HG03039 (cell line): ENCODE results near the gene C1QB.

Experiments
- ATAC-seq: cut with Tn5 transposase; IDR thresholded peaks from one replicate; pipeline ENCODE4 v1.9.1; 2021; ENCODE audit warnings: mild to moderate bottlenecking, moderate library complexity; ENCODE audit not compliant: unreplicated experiment

The C1QB gene

GRCh38 chr1:22652881-22653316 is at the start of gene C1QB:
Gene C1QB (plus strand): TSS chr1:22653236. CDS start chr1:22659463, 6,227 bp downstream.
- ATAC-seq, result no peak

GRCh38 chr1:22606161-22606560 is 46.9 kb upstream of the C1QB start:
- no peak for ATAC-seq

- no peak for ATAC-seq
Measured at GRCh38 chr1:22607154-22607553, 45.9 kb upstream of the C1QB start.

GRCh38 chr1:22608361-22608760 is 44.7 kb upstream of the C1QB start:
- ATAC-seq, result no peak

- ATAC-seq, result no peak
Measured at GRCh38 chr1:22609291-22609690, 43.7 kb upstream of the C1QB start.

- no peak for ATAC-seq
Measured at GRCh38 chr1:22611530-22611947, 41.5 kb upstream of the C1QB start.

GRCh38 chr1:22612671-22613571 is 40.1 kb upstream of the C1QB start:
- no peak for ATAC-seq

- ATAC-seq, result no peak
Measured at GRCh38 chr1:22613572-22613918, 39.5 kb upstream of the C1QB start.

GRCh38 chr1:22613951-22614350 is 39.1 kb upstream of the C1QB start:
- no peak for ATAC-seq

- no peak for ATAC-seq
Measured at GRCh38 chr1:22615886-22616285, 37.1 kb upstream of the C1QB start.

GRCh38 chr1:22616571-22616970 is 36.5 kb upstream of the C1QB start:
- no peak for ATAC-seq

GRCh38 chr1:22618056-22618455 is 35.0 kb upstream of the C1QB start:
- ATAC-seq, result no peak

GRCh38 chr1:22619252-22619651 is 33.8 kb upstream of the C1QB start:
- ATAC-seq, result no peak

GRCh38 chr1:22619798-22620197 is 33.2 kb upstream of the C1QB start:
- ATAC-seq, result no peak

- ATAC-seq, result no peak
Measured at GRCh38 chr1:22621761-22622160, 31.3 kb upstream of the C1QB start.

- no peak for ATAC-seq
Measured at GRCh38 chr1:22625262-22625925, 27.6 kb upstream of the C1QB start.

- no peak for ATAC-seq
Measured at GRCh38 chr1:22626237-22627157, 26.5 kb upstream of the C1QB start.

- ATAC-seq, result no peak
Measured at GRCh38 chr1:22627331-22627730, 25.7 kb upstream of the C1QB start.

- no peak for ATAC-seq
Measured at GRCh38 chr1:22628698-22629444, 24.2 kb upstream of the C1QB start.

GRCh38 chr1:22629886-22630285 is 23.1 kb upstream of the C1QB start:
- no peak for ATAC-seq
